OCI-LY7 (cell line): ENCODE data around the gene AKT3. TPM values are rescaled to one million over a fixed set of nuclear protein-coding genes. Genes with fewer than 3 reads are reported as not detected.

ENCODE experiments used
- BruUV-seq: library from RNA; stranded (reverse); fragments of 400-500 nt; replicated peaks from 2 replicates; lab custom pipeline; 2021; lab: Mats Ljungman, UMichigan
- CTCF ChIA-PET: fragments of 300-600 bp; sonication (Branson Sonifier 250); formaldehyde crosslinking; loops from one replicate; lab custom pipeline; 2022; ENCODE audit warnings: antibody characterized with exemption; ENCODE audit not compliant: unreplicated experiment; lab: Charles Lee
- POLR2A ChIA-PET: fragments of 300-600 bp; sonication (Branson Sonifier 250); formaldehyde crosslinking; loops from one replicate; lab custom pipeline; 2022; ENCODE audit warnings: antibody characterized with exemption; lab: Charles Lee
- DNase-seq: peaks from one replicate; pipeline ENCODE4 v3.0.0-alpha.2; 2015; ENCODE audit warnings: low spot score
- H2AFZ ChIP-seq: fragments of 200-600 bp; sonication (generic), shearing (Covaris generic); 2 replicates; pipeline ENCODE4 v1.6.1; 2014; ENCODE audit warnings: mild to moderate bottlenecking, antibody characterized with exemption, low read length, moderate library complexity
- H3K27ac ChIP-seq: fragments of 200-600 bp; sonication (generic); 2 replicates; pipeline ENCODE4 v1.5.1; 2014; ENCODE audit warnings: mixed run types, low read depth, mild to moderate bottlenecking, moderate library complexity, low read length, inconsistent platforms; ENCODE audit not compliant: poor library complexity, severe bottlenecking
- H3K36me3 ChIP-seq: fragments of 200-600 bp; sonication (generic); 2 replicates; pipeline ENCODE4 v1.6.1; 2014; ENCODE audit warnings: mild to moderate bottlenecking, antibody characterized with exemption, low read length, moderate library complexity, mixed read lengths; ENCODE audit not compliant: insufficient read depth
- H3K4me1 ChIP-seq: fragments of 200-600 bp; sonication (generic); 2 replicates; pipeline ENCODE4 v1.5.1; 2014; ENCODE audit warnings: mild to moderate bottlenecking, low read length; ENCODE audit not compliant: insufficient read depth, poor library complexity, severe bottlenecking
- H3K4me2 ChIP-seq: fragments of 200-600 bp; sonication (generic); 2 replicates; pipeline ENCODE4 v1.6.1; 2014; ENCODE audit warnings: mild to moderate bottlenecking, low read length
- H3K4me3 ChIP-seq: fragments of 200-600 bp; sonication (generic); 2 replicates; pipeline ENCODE4 v1.5.1; 2014; ENCODE audit warnings: mild to moderate bottlenecking, low read depth, low read length; ENCODE audit not compliant: poor library complexity, severe bottlenecking
- H3K79me2 ChIP-seq: fragments of 200-600 bp; sonication (generic); 2 replicates; pipeline ENCODE4 v1.6.1; 2016; ENCODE audit warnings: low read depth, mild to moderate bottlenecking, low read length, moderate library complexity, mixed read lengths; ENCODE audit not compliant: insufficient read depth
- H3K9me2 ChIP-seq: fragments of 200-600 bp; sonication (generic); 2 replicates; pipeline ENCODE4 v1.6.1; 2016; ENCODE audit warnings: mild to moderate bottlenecking, low read length, mixed read lengths; ENCODE audit not compliant: insufficient read depth
- H3K9me3 ChIP-seq: fragments of 200-600 bp; sonication (generic); 2 replicates; pipeline ENCODE4 v1.6.1; 2014; ENCODE audit warnings: mild to moderate bottlenecking, mixed run types, low read length, mixed read lengths
- H4K20me1 ChIP-seq: fragments of 200-600 bp; sonication (generic); 2 replicates; pipeline ENCODE4 v1.6.1; 2014; ENCODE audit warnings: mild to moderate bottlenecking, antibody characterized with exemption, low read length, moderate library complexity, mixed read lengths; ENCODE audit not compliant: insufficient read depth
- EZH2phosphoT487 ChIP-seq: fragments of 200-600 bp; sonication (generic); IDR thresholded peaks from 2 replicates; pipeline ENCODE4 v1.6.1; 2018; ENCODE audit warnings: low read depth, borderline replicate concordance, mild to moderate bottlenecking, mixed run types, antibody characterized with exemption, low read length, moderate library complexity, mixed read lengths
- intact Hi-C: fragments of 100-400 bp; cut with micrococcal nuclease; formaldehyde crosslinking; loops from one replicate; pipeline ENCODE4 v1.10.0; 2022; ENCODE audit not compliant: unreplicated experiment
- total RNA-seq, 2 experiments: library from RNA; depleted of rRNA in 1 of 2; stranded (reverse); fragments of >200 nt in 1 of 2; shearing (Covaris generic) in 1 of 2; gene quantifications; 2 replicates each; pipeline ENCODE4 v1.2.3, GENCODE V29; 2014 to 2022
- TF ChIP-seq, protein P1 (sequence below): fragments of 200-600 bp; sonication (generic); conservative IDR thresholded peaks from 2 replicates; pipeline ENCODE4 v1.5.1; 2014; ENCODE audit warnings: mild to moderate bottlenecking, antibody characterized with exemption, low read length, moderate library complexity, mixed read lengths

The AKT3 gene
- total RNA-seq, 2 experiments from 2014 or later = 0.29 TPM; not detected in 1

GRCh38 chr1:243452092-243452491 is 398.0 kb downstream of the AKT3 start:
- BruUV-seq = no TSS peak
- ChIA-PET CTCF (no interaction called here), POLR2A (interaction anchor here (0.7 kb wide), 2 partner anchors 488 to 740 kb away, joined by 3 to 4 read pairs; no protein-coding TSS in a partner anchor)
- no peaks in the 10 kb centered on the region for H4K20me1 ChIP-seq
- no peaks in the 10 kb centered on the region for H3K9me2 ChIP-seq
- H2AFZ ChIP-seq = no peak overlapping the region
- H3K36me3 ChIP-seq = no peaks in the 10 kb centered on the region
- no peaks in the 10 kb centered on the region for H3K9me3 ChIP-seq
- no peaks in the 10 kb centered on the region for H3K79me2 ChIP-seq
- H3K4me1 ChIP-seq = no peaks in the 10 kb centered on the region
- H3K4me2 ChIP-seq = no peak overlapping the region
- TF ChIP-seq, protein P1, sequence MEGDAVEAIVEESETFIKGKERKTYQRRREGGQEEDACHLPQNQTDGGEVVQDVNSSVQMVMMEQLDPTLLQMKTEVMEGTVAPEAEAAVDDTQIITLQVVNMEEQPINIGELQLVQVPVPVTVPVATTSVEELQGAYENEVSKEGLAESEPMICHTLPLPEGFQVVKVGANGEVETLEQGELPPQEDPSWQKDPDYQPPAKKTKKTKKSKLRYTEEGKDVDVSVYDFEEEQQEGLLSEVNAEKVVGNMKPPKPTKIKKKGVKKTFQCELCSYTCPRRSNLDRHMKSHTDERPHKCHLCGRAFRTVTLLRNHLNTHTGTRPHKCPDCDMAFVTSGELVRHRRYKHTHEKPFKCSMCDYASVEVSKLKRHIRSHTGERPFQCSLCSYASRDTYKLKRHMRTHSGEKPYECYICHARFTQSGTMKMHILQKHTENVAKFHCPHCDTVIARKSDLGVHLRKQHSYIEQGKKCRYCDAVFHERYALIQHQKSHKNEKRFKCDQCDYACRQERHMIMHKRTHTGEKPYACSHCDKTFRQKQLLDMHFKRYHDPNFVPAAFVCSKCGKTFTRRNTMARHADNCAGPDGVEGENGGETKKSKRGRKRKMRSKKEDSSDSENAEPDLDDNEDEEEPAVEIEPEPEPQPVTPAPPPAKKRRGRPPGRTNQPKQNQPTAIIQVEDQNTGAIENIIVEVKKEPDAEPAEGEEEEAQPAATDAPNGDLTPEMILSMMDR = no peak
- no peak for TF ChIP-seq EZH2phosphoT487
- intact Hi-C loops = no loop called here
- H3K4me3 ChIP-seq = no peak overlapping the region
- H3K27ac ChIP-seq = no peak overlapping the region
- no peak for DNase-seq

DNA sequence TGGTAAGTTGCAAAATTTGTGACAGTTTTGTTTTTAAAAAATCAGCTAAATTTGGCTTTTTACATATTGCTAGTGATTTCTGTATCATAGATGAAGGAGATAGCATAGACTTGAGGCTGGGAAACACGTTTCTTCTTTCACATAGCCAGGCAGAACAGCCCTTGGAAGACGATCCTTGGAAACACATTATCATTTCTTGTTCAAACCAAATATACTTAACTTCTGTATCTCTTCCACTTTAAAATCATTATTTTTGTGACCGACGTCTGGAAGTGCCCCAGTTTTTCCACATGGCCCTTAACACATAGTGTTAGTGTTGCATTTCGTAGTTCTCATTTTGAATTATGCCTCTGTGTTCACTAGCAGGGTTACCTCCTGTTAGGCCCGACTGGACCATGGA is 400.7 kb downstream of the AKT3 start:
- H3K4me2 ChIP-seq = no peak overlapping the region
- H3K9me3 ChIP-seq = no peaks in the 10 kb centered on the region
- intact Hi-C loops = no loop called here
- POLR2A ChIA-PET = no interaction called here
- BruUV-seq = no TSS peak
- CTCF ChIA-PET = no interaction called here
- H3K4me3 ChIP-seq = no peak overlapping the region
- no peaks in the 10 kb centered on the region for H3K4me1 ChIP-seq
- H4K20me1 ChIP-seq = no peaks in the 10 kb centered on the region
- no peaks in the 10 kb centered on the region for H3K79me2 ChIP-seq
- no peaks in the 10 kb centered on the region for H3K36me3 ChIP-seq
- no peaks in the 10 kb centered on the region for H3K9me2 ChIP-seq
- H2AFZ ChIP-seq = no peak overlapping the region
- DNase-seq = no peak
- TF ChIP-seq, protein P1 = no peak
- no peak for TF ChIP-seq EZH2phosphoT487
- H3K27ac ChIP-seq = no peak overlapping the region

DNA sequence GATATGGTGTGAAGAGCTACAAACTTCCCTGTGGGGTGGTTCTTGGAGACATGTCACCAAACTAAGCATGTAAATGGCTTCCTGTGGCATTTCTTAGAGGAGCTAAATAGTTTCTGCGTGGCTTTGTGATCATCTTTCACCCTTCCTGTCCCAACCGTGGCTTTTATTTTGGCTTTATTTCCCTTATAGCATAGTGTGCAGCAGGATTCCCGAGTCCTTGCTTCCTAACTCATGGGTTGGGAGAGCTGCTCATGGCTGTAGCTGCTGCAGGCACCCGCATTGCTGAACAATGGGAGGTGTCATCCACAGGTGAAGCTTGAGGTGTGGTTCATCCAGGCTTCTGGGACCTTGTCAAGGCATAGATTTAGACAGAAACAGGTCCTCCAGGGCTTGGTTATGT is 402.2 kb downstream of the AKT3 start:
- no TSS peak for BruUV-seq

More for the DNA sequence above, 402.2 kb downstream of the AKT3 start:
- no peak overlapping the region for H2AFZ ChIP-seq
- H3K9me2 ChIP-seq = no peaks in the 10 kb centered on the region
- H3K9me3 ChIP-seq = no peaks in the 10 kb centered on the region
- no peaks in the 10 kb centered on the region for H3K36me3 ChIP-seq
- ChIA-PET POLR2A (no interaction called here), CTCF (no interaction called here)
- no peaks in the 10 kb centered on the region for H3K79me2 ChIP-seq
- no peak overlapping the region for H3K4me3 ChIP-seq
- H3K4me1 ChIP-seq = no peaks in the 10 kb centered on the region
- no peak for DNase-seq
- H3K4me2 ChIP-seq = no peak overlapping the region
- H3K27ac ChIP-seq = no peak overlapping the region
- H4K20me1 ChIP-seq = no peaks in the 10 kb centered on the region
- TF ChIP-seq EZH2phosphoT487 = no peak
- TF ChIP-seq, protein P1 = no peak
- intact Hi-C loops = no loop called here
